ENCODE data around the gene ZNF444. TPM values are rescaled to one million over a fixed set of nuclear protein-coding genes. Genes with fewer than 3 reads are reported as not detected.

ZNF444 gene
- total and polyA plus RNA-seq, 2 of the 8 experiments (the other 6 are each of a cell fraction or from before 2014, with no cell fraction given): 49.5 to 54.5 TPM

DNA sequence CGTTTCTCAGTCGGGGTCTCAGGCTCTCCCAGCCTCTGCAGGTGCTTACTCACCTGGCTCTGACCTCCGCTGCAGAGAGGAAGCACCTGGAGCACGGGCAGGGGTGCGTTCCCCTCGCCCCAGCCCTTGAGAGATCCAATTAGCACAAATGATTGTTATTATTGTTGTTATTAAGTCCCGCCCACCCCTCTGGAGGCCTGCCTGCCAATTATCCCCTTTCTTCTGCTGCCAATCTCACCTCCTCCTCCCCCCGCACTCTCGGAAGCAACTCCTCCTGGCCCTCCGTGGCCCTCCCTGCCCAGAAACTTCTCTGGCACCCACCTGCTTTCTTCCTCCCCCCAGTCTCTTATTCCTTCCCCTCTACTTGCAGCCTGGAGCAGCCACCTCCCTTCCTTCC lies 28.8 kb upstream of the ZNF444 start:
- H4K5ac ChIP-seq (ENCODE audit: insufficient read length, low read depth, low read length): peak overlapping the region; percentile 55
- no peaks in the 10 kb centered on the region for H3K23me2 ChIP-seq (ENCODE audit: low read depth, low read length)
- ChIA-PET CTCF (ENCODE audit: partially characterized antibody) (no interaction called here), POLR2A (ENCODE audit: partially characterized antibody) (interaction anchor here (2.4 kb wide), 2 partner anchors 10 to 24 kb away, joined by 6 to 8 read pairs; no protein-coding TSS in a partner anchor)
- peaks cover 24% of the 10 kb centered on the region for H3K79me1 ChIP-seq (ENCODE audit: low read depth, low read length)
- H3K23ac ChIP-seq (ENCODE audit: insufficient read length): no peak overlapping the region
- H3K9me3 ChIP-seq (ENCODE audit: insufficient read depth in 2 of 2, low read depth in 1 of 2, low read length in 1 of 2): no peaks in the 10 kb centered on the region
- DNase-seq (ENCODE audit: low read depth in 1 of 2, low spot score in 2 of 2) (no peak), FAIRE-seq (no peak)
- H2BK5ac ChIP-seq (ENCODE audit: low read depth, low read length): no peak overlapping the region
- no peak overlapping the region for H3K4me3 ChIP-seq (ENCODE audit: extremely low read depth in 1 of 4, insufficient read depth in 2 of 4, low read depth in 3 of 4, low read length in 4 of 4)
- peaks cover 53 to 54% of the 10 kb centered on the region in 2 experiments for H4K20me1 ChIP-seq (replicated peaks in 1 of 2; ENCODE audit: control insufficient read depth in 1 of 2, insufficient read depth in 2 of 2, low read length in 2 of 2)
- no peaks in the 10 kb centered on the region for H3K36me3 ChIP-seq (ENCODE audit: control insufficient read depth in 2 of 4, insufficient read depth in 4 of 4, low read length in 3 of 4)
- H3K4me1 ChIP-seq (replicated peaks in 1 of 4; ENCODE audit: control insufficient read depth in 3 of 4, insufficient read depth in 4 of 4, low read length in 3 of 4): peaks cover 6 to 47% (median 36%) of the 10 kb centered on the region in 4 experiments
- H3K4me2 ChIP-seq (ENCODE audit: insufficient read depth in 1 of 2, low read depth in 2 of 2, low read length in 2 of 2): peak overlapping the region in 1 of 2 experiments; percentile 13; a peak in 2 of 4 replicates
- H2BK20ac ChIP-seq (ENCODE audit: low read length): no peak overlapping the region
- no peak overlapping the region for H4K91ac ChIP-seq (replicated peaks; ENCODE audit: insufficient read length, low read length)
- H2AFZ ChIP-seq (ENCODE audit: low read length): no peak overlapping the region
- no peak overlapping the region for H2BK120ac ChIP-seq (replicated peaks; ENCODE audit: low read depth, low read length)
- H3K18ac ChIP-seq (ENCODE audit: extremely low read depth, low read length): no peak overlapping the region; the same call in 1 of the 2 replicates
- WGBS, 2 experiments (ENCODE audit: extremely low coverage in 1 of 2, insufficient coverage in 1 of 2, insufficient read length in 1 of 2, insufficient replicate concordance in 2 of 2, low coverage in 1 of 2, low lambda C conversion rate in 2 of 2, missing lambda C conversion rate in 1 of 2): 92% methylated on average over 10 of the region's 10 CpGs; no CpG with 5 or more reads in 1 of the 2 experiments
- H4K8ac ChIP-seq (ENCODE audit: extremely low read depth, insufficient read depth, low read length): 0 out of 2 replicates have a peak overlapping the region, but pooled peaks have one; percentile 31
- no peak overlapping the region for H3K4ac ChIP-seq (replicated peaks; ENCODE audit: insufficient read length, low read depth, low read length)
- H3K9ac ChIP-seq (replicated peaks in 1 of 4; ENCODE audit: extremely low read depth in 1 of 4, low read depth in 3 of 4, low read length in 3 of 4): no peak overlapping the region
- no peak overlapping the region for H3K14ac ChIP-seq (ENCODE audit: insufficient read length)
- H3K79me2 ChIP-seq (ENCODE audit: control insufficient read depth in 1 of 2, insufficient read depth in 2 of 2, low read length in 2 of 2): peaks cover 58 to 96% of the 10 kb centered on the region in 2 experiments
- H3K56ac ChIP-seq (replicated peaks; ENCODE audit: insufficient read length, low read depth, low read length): no peak overlapping the region
- H2BK12ac ChIP-seq (ENCODE audit: low read depth, low read length): no peak overlapping the region
- no peak overlapping the region for H2AK5ac ChIP-seq (ENCODE audit: low read depth, low read length)
- H3K27ac ChIP-seq (ENCODE audit: low read depth, low read length): no peak overlapping the region
- no peak overlapping the region for H2BK15ac ChIP-seq (ENCODE audit: low read length)
- no peaks in the 10 kb centered on the region; a peak in 1 of 7 replicates for H3K27me3 ChIP-seq (replicated peaks in 1 of 4; ENCODE audit: control insufficient read depth in 3 of 4, extremely low read depth in 1 of 4, insufficient read depth in 3 of 4, low read length in 3 of 4)
- TF ChIP-seq BACH1 (IDR thresholded peaks at IDR 0.05; ENCODE audit: low read length) (no peak), CHD2 (IDR thresholded peaks at IDR 0.05; ENCODE audit: low read length) (no peak), SAP30 (IDR thresholded peaks at IDR 0.05; ENCODE audit: insufficient read depth, insufficient replicate concordance, low read length) (no peak), RNF2 (IDR thresholded peaks at IDR 0.05; ENCODE audit: borderline replicate concordance, low read depth, low read length, missing control alignments, poor library complexity, severe bottlenecking) (no peak), GTF2F1 (IDR thresholded peaks at IDR 0.05; ENCODE audit: borderline replicate concordance, low read depth, low read length) (no peak), ASH2L (IDR thresholded peaks at IDR 0.05; ENCODE audit: low read length) (no peak), KDM4A (IDR thresholded peaks at IDR 0.05; ENCODE audit: low read depth, low read length, severe bottlenecking) (no peak), SP2 (IDR thresholded peaks at IDR 0.05; ENCODE audit: low read length) (no peak), HDAC2 (IDR thresholded peaks at IDR 0.05; ENCODE audit: borderline replicate concordance in 1 of 2, low read depth in 2 of 2, low read length in 2 of 2) (no peak), NANOG (IDR thresholded peaks at IDR 0.05; ENCODE audit: insufficient read depth, low read depth, low read length, poor library complexity, severe bottlenecking) (no peak), CBX5 (IDR thresholded peaks at IDR 0.05; ENCODE audit: low read depth, low read length) (no peak)
- TF ChIP-seq, protein P1, sequence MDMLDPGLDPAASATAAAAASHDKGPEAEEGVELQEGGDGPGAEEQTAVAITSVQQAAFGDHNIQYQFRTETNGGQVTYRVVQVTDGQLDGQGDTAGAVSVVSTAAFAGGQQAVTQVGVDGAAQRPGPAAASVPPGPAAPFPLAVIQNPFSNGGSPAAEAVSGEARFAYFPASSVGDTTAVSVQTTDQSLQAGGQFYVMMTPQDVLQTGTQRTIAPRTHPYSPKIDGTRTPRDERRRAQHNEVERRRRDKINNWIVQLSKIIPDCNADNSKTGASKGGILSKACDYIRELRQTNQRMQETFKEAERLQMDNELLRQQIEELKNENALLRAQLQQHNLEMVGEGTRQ (IDR thresholded peaks at IDR 0.05; ENCODE audit: low read length): no peak

Measured in H1 (cell line).